ENCODE measurements around the gene MICALL2.

Gene MICALL2

GRCh38 chr7:1486571-1486970 is 27.3 kb upstream of the MICALL2 start:
- in situ Hi-C loops (cut with HindIII; ENCODE audit: low sequenced_read_pairs): no loop called here

GRCh38 chr7:1485156-1485555 is 25.9 kb upstream of the MICALL2 start:
- TF ChIP-seq CTCF (IDR thresholded peaks at IDR 0.05; ENCODE audit: low read depth, low read length, missing control alignments): no peak
- DNase-seq (ENCODE audit: low read depth): no peak
- in situ Hi-C loops (cut with HindIII; ENCODE audit: low sequenced_read_pairs): no loop called here
- no peak overlapping the region for H3K4me3 ChIP-seq (ENCODE audit: low read depth, low read length)

More at GRCh38 chr7:1486571-1486970, 27.3 kb upstream of the MICALL2 start:
- TF ChIP-seq CTCF (IDR thresholded peaks at IDR 0.05; ENCODE audit: low read depth, low read length, missing control alignments): no peak
- no peak for DNase-seq (ENCODE audit: low read depth)
- H3K4me3 ChIP-seq (ENCODE audit: low read depth, low read length): no peak overlapping the region

DNA sequence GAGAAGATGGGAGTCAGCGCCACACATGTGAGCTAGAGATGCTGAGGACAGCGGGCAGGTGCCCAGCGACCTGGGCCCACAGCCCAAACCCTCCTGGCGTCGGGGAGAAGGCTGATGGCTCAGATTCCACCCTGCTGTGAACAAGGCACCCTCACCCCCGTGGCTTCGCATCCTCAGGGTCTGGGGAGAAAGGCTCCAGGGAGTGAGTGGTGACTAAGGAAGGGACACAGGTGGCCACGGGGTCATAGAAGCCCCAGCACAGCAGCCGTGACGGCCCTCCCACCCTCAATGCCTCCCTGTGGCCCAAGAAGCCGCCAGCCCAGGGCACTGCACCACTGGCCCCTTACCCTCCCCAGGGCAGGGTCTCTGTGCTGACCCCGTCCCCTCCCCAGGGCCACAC is 25.3 kb upstream of the MICALL2 start:
- in situ Hi-C loops (cut with HindIII; ENCODE audit: low sequenced_read_pairs): no loop called here
- H3K4me3 ChIP-seq (ENCODE audit: low read depth, low read length): no peak overlapping the region
- no peak for DNase-seq (ENCODE audit: low read depth)
- TF ChIP-seq CTCF (IDR thresholded peaks at IDR 0.05; ENCODE audit: low read depth, low read length, missing control alignments): no peak

- TF ChIP-seq CTCF (IDR thresholded peaks at IDR 0.05; ENCODE audit: low read depth, low read length, missing control alignments): no peak
- DNase-seq (ENCODE audit: low read depth): no peak
- no peak overlapping the region for H3K4me3 ChIP-seq (ENCODE audit: low read depth, low read length)
- in situ Hi-C loops (cut with HindIII; ENCODE audit: low sequenced_read_pairs): no loop called here
Observed at GRCh38 chr7:1483536-1484505, 24.6 kb upstream of the MICALL2 start.

GRCh38 chr7:1483079-1483478 is 23.8 kb upstream of the MICALL2 start:
- DNase-seq (ENCODE audit: low read depth): no peak
- no peak for TF ChIP-seq CTCF (IDR thresholded peaks at IDR 0.05; ENCODE audit: low read depth, low read length, missing control alignments)
- H3K4me3 ChIP-seq (ENCODE audit: low read depth, low read length): no peak overlapping the region
- in situ Hi-C loops (cut with HindIII; ENCODE audit: low sequenced_read_pairs): no loop called here

GRCh38 chr7:1481300-1481699 is 22.0 kb upstream of the MICALL2 start:
- DNase-seq (ENCODE audit: low read depth): no peak
- in situ Hi-C loops (cut with HindIII; ENCODE audit: low sequenced_read_pairs): no loop called here
- no peak for TF ChIP-seq CTCF (IDR thresholded peaks at IDR 0.05; ENCODE audit: low read depth, low read length, missing control alignments)
- no peak overlapping the region for H3K4me3 ChIP-seq (ENCODE audit: low read depth, low read length)

Data from astrocyte of the cerebellum (primary cell).